Thymus (tissue), 11 donors: ENCODE results near the gene TRAPPC12. TPM values are rescaled to one million over a fixed set of nuclear protein-coding genes. Genes with fewer than 3 reads are reported as not detected.
"Not testable (repeated sequence)": the region's sequence is repeated elsewhere in the genome, so short reads cannot be mapped to it uniquely, and the experiment has no call there.

ENCODE experiments used
- DNase-seq, 9 donors: peaks; one replicate each; pipeline ENCODE4 v3.0.0-alpha.2; 2013; ENCODE audit warnings: low spot score in 9 of 9, low read depth in 6 of 9, missing footprints in 1 of 9
- H3K27ac ChIP-seq, 2 donors: one replicate each; pipeline ENCODE4 v1.5.1; 2013; ENCODE audit warnings: control low read depth in 1 of 2, low read depth in 1 of 2, low read length in 1 of 2, mild to moderate bottlenecking in 1 of 2, moderate library complexity in 1 of 2
- H3K27me3 ChIP-seq, 2 donors: one replicate each; pipeline ENCODE4 v1.5.1; 2013; ENCODE audit warnings: low read length in 1 of 2; ENCODE audit not compliant: control insufficient read depth in 2 of 2, insufficient read depth in 1 of 2
- H3K36me3 ChIP-seq, 2 donors: one replicate each; pipeline ENCODE4 v1.5.1; 2013; ENCODE audit warnings: low read length in 1 of 2, mild to moderate bottlenecking in 1 of 2, moderate library complexity in 1 of 2; ENCODE audit not compliant: control insufficient read depth in 2 of 2, insufficient read depth in 2 of 2
- H3K4me1 ChIP-seq, 2 donors: one replicate each; pipeline ENCODE4 v1.5.1; 2013; ENCODE audit warnings: low read length in 2 of 2; ENCODE audit not compliant: control insufficient read depth in 2 of 2, insufficient read depth in 2 of 2
- H3K4me3 ChIP-seq, 2 donors: one replicate each; pipeline ENCODE4 v1.5.1; 2013; ENCODE audit warnings: low read length in 2 of 2, control low read depth in 1 of 2, mild to moderate bottlenecking in 1 of 2
- H3K9me3 ChIP-seq, 2 donors: one replicate each; pipeline ENCODE4 v1.5.1; 2013; ENCODE audit warnings: low read length in 1 of 2, mild to moderate bottlenecking in 1 of 2; ENCODE audit not compliant: control insufficient read depth in 2 of 2, insufficient read depth in 1 of 2
- WGBS: extraction: QIAGEN DNeasy Blood & Tissue Kit; methylation state at CpG from one replicate; pipeline ENCODE4 v1.1.7; 2013; 5-methylcytosine and 5-hydroxymethylcytosine counted together
- polyA plus RNA-seq: library from polyadenylated mRNA; stranded (reverse); fragments of 200-250 nt; gene quantifications from one replicate; pipeline ENCODE4 v1.2.3, GENCODE V29; 2013
- total RNA-seq: library from RNA; stranded (reverse); fragments of 120-200 nt; gene quantifications from one replicate; pipeline ENCODE4 v1.2.4, GENCODE V29; 2013
- donor health status: healthy.

Gene TRAPPC12
- total and polyA plus RNA-seq, 2 donors, result 41.8 to 136 TPM

DNA sequence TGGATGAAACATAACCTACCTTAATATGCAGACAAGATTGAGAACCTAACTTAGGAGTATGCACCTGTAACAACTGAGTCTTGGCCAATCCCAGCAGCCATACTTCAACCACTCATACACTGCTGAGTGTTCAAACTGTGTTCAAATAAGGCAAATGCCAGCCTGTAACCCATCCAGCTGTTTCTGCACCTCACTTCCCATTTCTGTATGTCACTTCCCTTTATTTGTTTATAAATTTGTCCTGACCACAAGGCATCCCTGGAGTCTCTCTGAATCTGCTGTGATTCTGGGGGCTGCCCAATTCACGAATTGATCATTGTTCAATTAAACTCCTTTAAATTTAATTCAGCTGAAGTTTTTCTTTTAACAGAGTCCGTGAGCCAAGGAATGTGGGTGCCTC lies 22.0 kb upstream of the TRAPPC12 start:
- not testable (repeated sequence) for H3K4me1 ChIP-seq, DNase-seq, H3K27me3 ChIP-seq, H3K4me3 ChIP-seq, H3K9me3 ChIP-seq, H3K27ac ChIP-seq
- 94% methylated on average over 2 of the region's 2 CpGs for WGBS
- peaks cover 9 to 17% of the 10 kb centered on the region in 2 donors for H3K36me3 ChIP-seq

DNA sequence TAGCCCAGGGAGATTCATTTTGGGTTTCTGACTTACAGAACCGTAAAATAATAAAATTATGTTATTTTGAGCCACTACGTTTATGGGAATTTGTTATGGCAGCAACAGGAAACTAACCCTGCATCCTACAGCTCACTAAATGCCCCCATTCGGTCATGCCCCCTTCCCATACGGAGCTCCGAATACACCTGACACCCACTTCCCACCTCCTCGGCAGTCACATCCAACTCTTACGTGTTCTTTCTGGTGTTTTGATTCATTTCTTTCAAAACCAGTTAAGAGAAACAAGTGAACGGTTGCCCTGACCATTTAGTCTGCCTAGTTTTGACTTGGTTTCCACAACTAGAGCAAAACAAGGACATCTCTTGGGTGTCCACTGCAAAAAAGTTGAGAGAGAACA lies 21.6 kb upstream of the TRAPPC12 start:
- 97% methylated on average over 8 of the region's 8 CpGs for WGBS

DNA sequence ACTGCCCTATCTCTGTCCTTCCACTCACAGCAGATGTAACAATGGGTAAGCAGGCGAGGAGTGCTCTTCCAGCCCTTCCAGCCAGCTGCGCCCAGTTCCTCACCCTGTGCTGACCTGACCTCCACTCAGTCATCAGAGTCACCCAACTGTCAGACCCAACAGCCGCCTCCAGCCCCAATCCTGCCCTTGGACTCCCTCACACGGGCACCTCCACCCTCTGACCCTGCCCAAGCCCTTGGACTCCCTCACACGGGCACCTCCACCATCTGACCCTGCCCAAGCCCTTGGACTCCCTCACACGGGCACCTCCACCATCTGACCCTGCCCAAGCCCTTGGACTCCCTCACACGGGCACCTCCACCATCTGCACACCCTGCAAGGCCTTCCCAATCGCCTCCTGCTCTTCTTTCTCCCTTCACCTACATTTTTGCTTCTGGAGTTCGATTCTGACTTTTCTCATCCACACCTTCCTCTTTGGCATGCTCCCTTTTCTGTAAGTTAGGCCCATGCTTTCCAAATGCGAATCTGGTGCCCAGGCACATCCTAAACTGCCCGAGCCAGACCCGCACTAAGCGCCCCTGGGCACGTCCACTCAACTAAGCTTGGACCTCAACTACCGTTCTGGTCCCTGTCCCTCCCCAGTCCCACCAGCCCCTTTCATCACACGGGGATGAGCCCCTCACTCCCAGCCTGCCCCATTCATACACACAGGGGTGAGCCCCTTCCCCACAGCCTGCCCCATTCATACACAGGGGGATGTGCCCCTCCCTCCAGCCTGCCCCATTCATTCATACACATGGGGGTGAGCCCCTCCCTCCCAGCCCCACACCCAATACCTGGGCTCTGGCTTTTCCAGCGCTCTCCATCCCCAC lies 17.7 kb upstream of the TRAPPC12 start:
- Histone ChIP-seq H3K4me1 (peaks cover 0 to 13% of the 10 kb centered on the region in 2 donors), H3K36me3 (peaks cover 0 to 2% of the 10 kb centered on the region in 2 donors), H3K4me3 (no peak overlapping the region), H3K9me3 (no peaks in the 10 kb centered on the region), H3K27ac (no peak overlapping the region), H3K27me3 (no peaks in the 10 kb centered on the region)
- no peak for DNase-seq
- WGBS, result 94% methylated on average over 17 of the region's 17 CpGs

More for the DNA sequence above, 21.6 kb upstream of the TRAPPC12 start:
- H3K27me3 ChIP-seq, result no peaks in the 10 kb centered on the region
- H3K27ac ChIP-seq, result no peak overlapping the region
- H3K4me3 ChIP-seq, result no peak overlapping the region
- H3K9me3 ChIP-seq, result no peaks in the 10 kb centered on the region
- DNase-seq, result no peak
- H3K36me3 ChIP-seq, result peaks cover 6 to 16% of the 10 kb centered on the region in 2 donors
- peaks cover 0 to 11% of the 10 kb centered on the region in 2 donors for H3K4me1 ChIP-seq

GRCh38 chr2:3365219-3365618 lies 14.3 kb upstream of the TRAPPC12 start:
- WGBS, result 98% methylated on average over 5 of the region's 5 CpGs
- H3K9me3 ChIP-seq, result peaks cover 0 to 7% of the 10 kb centered on the region in 2 donors

DNA sequence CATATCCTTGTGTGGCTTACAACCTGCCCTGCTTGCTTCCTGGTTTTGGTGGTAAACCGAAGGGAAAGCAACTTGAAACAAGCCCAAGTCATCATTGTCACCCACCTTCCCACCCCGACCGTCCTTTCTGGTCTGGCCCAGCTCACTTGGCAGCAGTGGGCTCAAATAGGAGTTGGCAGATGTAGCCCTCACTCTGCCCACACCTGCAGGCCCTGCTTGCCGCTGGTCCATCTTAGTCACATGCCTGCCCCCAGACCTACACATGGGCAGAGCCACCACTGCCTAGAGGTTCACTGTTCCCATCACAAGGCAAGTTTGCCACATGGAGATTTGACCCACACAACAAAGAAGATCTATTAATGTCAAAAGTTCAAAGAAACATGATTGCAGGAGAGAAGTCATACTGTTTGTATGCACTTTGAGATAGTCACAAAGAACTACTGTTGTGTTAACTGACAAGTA lies 11.2 kb upstream of the TRAPPC12 start:
- 98% methylated on average over 4 of the region's 4 CpGs for WGBS
- DNase-seq, result no peak
- Histone ChIP-seq H3K27me3 (no peaks in the 10 kb centered on the region), H3K9me3 (peaks cover 0 to 7% of the 10 kb centered on the region in 2 donors), H3K27ac (no peak overlapping the region), H3K36me3 (no peaks in the 10 kb centered on the region), H3K4me3 (no peak overlapping the region), H3K4me1 (no peaks in the 10 kb centered on the region)

More at GRCh38 chr2:3365219-3365618, 14.3 kb upstream of the TRAPPC12 start:
- no peak overlapping the region for H3K4me3 ChIP-seq
- H3K27me3 ChIP-seq, result no peaks in the 10 kb centered on the region
- H3K27ac ChIP-seq, result no peak overlapping the region
- DNase-seq, result no peak
- H3K4me1 ChIP-seq, result peaks cover 0 to 7% of the 10 kb centered on the region in 2 donors
- no peaks in the 10 kb centered on the region for H3K36me3 ChIP-seq

- H3K4me3 ChIP-seq, H3K4me1 ChIP-seq, H3K36me3 ChIP-seq, DNase-seq, H3K9me3 ChIP-seq, H3K27ac ChIP-seq, H3K27me3 ChIP-seq: not testable (repeated sequence)
- 94% methylated on average over 34 of the region's 34 CpGs for WGBS
Observed at GRCh38 chr2:3369340-3370181, 9.9 kb upstream of the TRAPPC12 start.

GRCh38 chr2:3376821-3377220 lies 2.7 kb upstream of the TRAPPC12 start:
- Histone ChIP-seq H3K36me3 (no peaks in the 10 kb centered on the region), H3K27me3 (no peaks in the 10 kb centered on the region), H3K4me1 (peaks cover 15 to 27% of the 10 kb centered on the region in 2 donors), H3K27ac (no peak overlapping the region), H3K9me3 (peaks cover 0 to 10% of the 10 kb centered on the region in 2 donors), H3K4me3 (peak overlapping the region; percentile 74 to 81)
- 83% methylated on average over 6 of the region's 6 CpGs for WGBS
- DNase-seq, result no peak

DNA sequence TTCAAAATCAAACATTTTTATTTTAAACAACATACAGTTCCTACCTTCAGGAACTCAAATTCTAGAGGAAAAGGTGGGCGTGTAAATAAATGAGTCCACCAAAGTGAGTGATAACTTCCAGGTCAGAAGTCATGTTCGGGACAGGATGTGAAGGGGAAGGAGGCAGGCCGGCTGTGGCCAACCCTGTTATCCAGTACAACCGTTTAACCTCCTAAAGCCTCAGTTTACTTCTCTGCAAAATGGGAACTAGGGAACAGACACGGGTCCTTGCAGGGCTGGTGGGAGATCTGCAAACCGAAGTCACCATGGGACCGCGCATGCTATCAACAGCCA lies 2.2 kb upstream of the TRAPPC12 start:
- peak in 4 of 9 donors; percentile 21 to 65 (median 34) for DNase-seq
- peak overlapping the region; percentile 94 for H3K27ac ChIP-seq
- H3K4me1 ChIP-seq, result peaks cover 15 to 27% of the 10 kb centered on the region in 2 donors
- H3K9me3 ChIP-seq, result peaks cover 0 to 10% of the 10 kb centered on the region in 2 donors
- 2% methylated on average over 8 of the region's 8 CpGs for WGBS
- peaks cover 0 to 2% of the 10 kb centered on the region in 2 donors for H3K36me3 ChIP-seq
- H3K4me3 ChIP-seq, result peak overlapping the region; percentile 74 to 81
- no peaks in the 10 kb centered on the region for H3K27me3 ChIP-seq
